ENCODE results near the gene PPP1R14C. TPM values are rescaled to one million over a fixed set of nuclear protein-coding genes. Genes with fewer than 3 reads are reported as not detected.
"Not testable (repeated sequence)": the region's sequence is repeated elsewhere in the genome, so short reads cannot be mapped to it uniquely, and the experiment has no call there.

The PPP1R14C gene
- total and polyA plus RNA-seq, 2 donors: 0.08 to 0.42 TPM

DNA sequence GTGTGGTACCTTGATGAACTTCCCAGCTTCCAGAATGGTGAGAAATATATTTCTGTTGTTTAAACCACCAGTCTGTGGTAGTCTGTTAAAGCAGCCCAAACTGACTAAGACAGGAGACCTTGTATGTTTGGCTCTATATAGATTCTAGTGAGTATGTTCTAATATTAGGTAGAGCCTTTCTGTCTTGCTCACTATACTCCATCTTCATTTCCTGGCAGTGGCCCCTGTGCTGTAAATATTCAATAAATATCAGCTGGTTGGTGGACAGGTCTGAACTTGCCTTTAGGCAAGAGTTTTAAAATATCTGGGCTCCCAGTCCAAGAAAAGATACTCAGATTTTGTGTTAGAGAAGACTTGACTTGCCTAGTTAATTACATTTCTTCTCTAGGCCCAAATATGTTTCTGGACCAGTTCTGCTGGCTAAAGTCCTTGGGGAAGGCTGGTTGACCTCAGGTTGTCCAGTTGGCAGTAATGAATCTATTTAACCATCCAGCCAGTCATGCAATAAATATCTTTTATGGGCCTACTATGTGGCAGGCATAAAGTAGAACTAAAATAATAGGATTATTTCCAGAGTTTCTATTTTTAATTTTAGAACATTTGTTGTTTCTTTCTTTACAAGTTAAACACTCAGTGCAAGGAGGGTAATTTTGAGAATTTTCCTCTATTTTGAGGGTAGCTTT, 22.3 kb downstream of the PPP1R14C start:
- no peaks in the 10 kb centered on the region for H3K4me1 ChIP-seq (ENCODE audit: insufficient read depth)
- no peak for DNase-seq (ENCODE audit: extremely low spot score)
- H3K27ac ChIP-seq (ENCODE audit: low read depth): no peak overlapping the region
- H3K4me3 ChIP-seq (ENCODE audit: low read depth, low read length): no peak overlapping the region
- H3K36me3 ChIP-seq (ENCODE audit: insufficient read depth): no peaks in the 10 kb centered on the region

DNA sequence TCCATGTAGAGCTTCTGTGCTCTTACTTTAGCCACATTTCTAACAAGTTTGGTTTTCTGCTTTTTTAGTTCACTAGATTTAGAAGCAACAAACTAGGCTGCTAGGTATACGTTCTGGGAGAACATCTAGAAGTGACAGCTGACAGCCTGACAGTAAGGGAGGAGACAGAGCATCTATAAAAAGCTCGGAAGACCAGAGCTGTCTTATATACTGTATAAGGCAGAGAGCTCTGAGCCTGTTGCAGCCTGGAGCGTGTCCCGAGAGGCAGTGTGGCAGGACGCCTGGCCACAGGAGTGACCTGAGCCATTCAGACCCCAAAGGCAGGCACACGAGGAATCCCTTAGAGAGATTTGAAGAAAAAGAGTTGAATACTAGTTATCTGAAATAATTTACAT, 24.6 kb downstream of the PPP1R14C start:
- Histone ChIP-seq H3K4me3 (ENCODE audit: low read depth, low read length) (no peak overlapping the region), H3K36me3 (ENCODE audit: insufficient read depth) (no peaks in the 10 kb centered on the region), H3K4me1 (ENCODE audit: insufficient read depth) (no peaks in the 10 kb centered on the region), H3K27ac (ENCODE audit: low read depth) (no peak overlapping the region)
- 48% methylated on average over 6 of the region's 6 CpGs for WGBS
- no peak for DNase-seq (ENCODE audit: extremely low spot score)

DNA sequence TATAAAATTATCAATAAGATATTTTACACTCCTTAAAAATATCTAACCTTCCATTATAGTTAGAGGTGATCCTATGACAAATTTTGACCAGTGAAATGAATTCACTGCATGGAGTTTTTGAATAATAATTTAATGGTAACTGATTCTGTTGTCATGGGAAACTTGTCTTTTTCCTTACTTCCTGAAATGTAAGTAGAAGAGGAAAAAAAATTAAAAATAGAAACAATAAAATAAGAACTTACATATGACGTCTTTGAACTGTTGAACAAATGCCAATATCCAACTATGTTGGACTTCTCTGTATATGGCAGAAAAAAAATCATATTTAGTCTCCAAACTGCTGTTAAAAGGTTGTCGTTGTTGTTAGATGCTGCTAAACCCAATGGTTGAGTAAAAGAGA, 26.3 kb downstream of the PPP1R14C start:
- H3K36me3 ChIP-seq (ENCODE audit: insufficient read depth): no peaks in the 10 kb centered on the region
- 50% methylated on average over 2 of the region's 2 CpGs for WGBS
- no peak for DNase-seq (ENCODE audit: extremely low spot score)
- H3K4me1 ChIP-seq (ENCODE audit: insufficient read depth): no peaks in the 10 kb centered on the region
- no peak overlapping the region for H3K4me3 ChIP-seq (ENCODE audit: low read depth, low read length)
- no peak overlapping the region for H3K27ac ChIP-seq (ENCODE audit: low read depth)

DNA sequence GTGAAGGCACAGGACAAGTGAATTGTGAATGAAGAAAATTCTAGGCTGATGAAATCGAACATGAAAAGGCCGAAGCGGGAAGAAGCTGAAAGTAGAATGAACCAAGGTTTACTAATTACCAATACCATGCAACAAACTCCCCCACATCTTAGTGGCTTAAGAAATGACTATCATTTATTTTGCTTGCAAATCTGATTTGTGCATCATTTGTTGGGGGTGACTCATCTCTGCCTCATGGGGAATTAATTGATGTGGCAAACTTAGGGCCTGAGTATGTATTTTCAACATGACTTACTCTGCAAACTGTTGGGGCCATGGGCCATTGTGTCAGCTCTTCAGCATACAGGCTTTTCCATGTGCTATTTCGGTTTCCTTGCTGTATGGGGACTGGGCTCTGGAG, 26.8 kb downstream of the PPP1R14C start:
- no peak overlapping the region for H3K27ac ChIP-seq (ENCODE audit: low read depth)
- 94% methylated on average over 4 of the region's 4 CpGs for WGBS
- H3K4me3 ChIP-seq (ENCODE audit: low read depth, low read length): no peak overlapping the region
- DNase-seq (ENCODE audit: extremely low spot score): no peak
- no peaks in the 10 kb centered on the region for H3K36me3 ChIP-seq (ENCODE audit: insufficient read depth)
- no peaks in the 10 kb centered on the region for H3K4me1 ChIP-seq (ENCODE audit: insufficient read depth)

DNA sequence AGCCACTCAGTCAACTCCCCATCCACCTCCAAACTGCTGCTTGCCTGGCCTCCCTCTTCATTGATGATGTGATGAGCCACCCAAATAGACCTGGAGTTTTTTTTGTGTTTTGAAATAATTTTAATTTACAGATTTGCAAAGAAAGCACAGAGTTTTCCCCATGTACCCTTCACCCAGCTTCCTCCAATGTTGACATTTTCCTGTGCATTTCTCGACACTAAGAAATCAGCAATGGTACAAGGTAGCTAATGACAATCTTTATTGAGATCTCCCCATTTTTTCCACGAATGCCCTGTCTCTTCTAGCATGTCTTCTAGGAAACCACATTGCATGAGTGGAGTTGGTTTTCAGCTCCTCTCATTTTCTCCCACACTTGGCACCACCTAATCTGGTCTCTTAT, 30.1 kb downstream of the PPP1R14C start:
- no peak for DNase-seq (ENCODE audit: extremely low spot score)
- H3K27ac ChIP-seq (ENCODE audit: low read depth): no peak overlapping the region
- no peak overlapping the region for H3K4me3 ChIP-seq (ENCODE audit: low read depth, low read length)
- 90% methylated on average over 2 of the region's 2 CpGs for WGBS
- H3K4me1 ChIP-seq (ENCODE audit: insufficient read depth): no peaks in the 10 kb centered on the region
- H3K36me3 ChIP-seq (ENCODE audit: insufficient read depth): no peaks in the 10 kb centered on the region

DNA sequence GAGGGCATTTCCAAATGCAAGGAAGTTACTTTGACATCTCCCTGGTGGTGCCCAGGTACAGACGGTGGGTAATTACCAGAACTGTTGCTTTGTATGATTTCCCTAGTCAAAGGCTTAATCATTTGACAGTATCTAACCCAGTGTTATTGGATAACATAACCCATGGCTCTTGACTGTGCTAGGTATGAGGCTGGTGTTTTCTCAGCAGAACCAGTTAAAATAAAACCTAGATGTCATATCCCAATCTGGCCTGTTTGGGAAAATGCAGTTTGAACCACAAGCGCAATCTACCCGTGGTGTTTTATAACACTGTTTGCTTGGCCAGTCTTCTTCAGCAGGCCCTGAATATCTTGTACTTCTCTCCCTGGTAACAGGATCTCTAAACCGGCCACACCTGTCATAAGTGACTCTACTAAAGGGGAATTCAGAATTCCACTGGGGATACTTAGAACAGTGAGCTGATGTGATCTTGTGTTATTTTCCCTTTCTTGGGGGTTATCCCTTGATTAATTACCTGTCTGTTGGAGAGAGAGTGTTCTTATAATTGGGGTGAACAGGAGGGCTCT, 32.8 kb downstream of the PPP1R14C start:
- no peak for DNase-seq (ENCODE audit: extremely low spot score)
- no peaks in the 10 kb centered on the region for H3K36me3 ChIP-seq (ENCODE audit: insufficient read depth)
- WGBS: 90% methylated on average over 4 of the region's 4 CpGs
- H3K4me1 ChIP-seq (ENCODE audit: insufficient read depth): no peaks in the 10 kb centered on the region
- H3K4me3 ChIP-seq (ENCODE audit: low read depth, low read length): no peak overlapping the region
- no peak overlapping the region for H3K27ac ChIP-seq (ENCODE audit: low read depth)

DNA sequence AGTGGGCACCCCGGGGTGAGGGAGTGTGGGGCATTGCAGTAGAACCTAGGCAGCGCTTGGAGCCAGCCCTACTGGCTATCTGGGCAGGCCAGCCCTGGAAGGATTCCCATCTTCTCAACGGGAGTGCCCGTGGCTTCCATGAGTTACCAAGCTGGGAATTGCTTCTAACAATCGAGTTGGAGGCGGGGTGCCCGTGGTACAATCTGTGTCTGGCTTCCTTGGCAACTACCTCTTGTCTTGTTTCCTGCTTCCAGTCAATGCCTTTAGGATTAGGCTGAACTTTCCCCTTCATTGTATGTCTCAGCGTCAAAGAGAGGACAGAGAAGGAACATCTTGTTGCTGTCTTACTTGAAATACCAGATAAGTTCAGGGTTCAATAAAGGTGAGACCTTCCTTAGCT, 33.3 kb downstream of the PPP1R14C start:
- H3K36me3 ChIP-seq (ENCODE audit: insufficient read depth): no peaks in the 10 kb centered on the region
- no peak overlapping the region for H3K4me3 ChIP-seq (ENCODE audit: low read depth, low read length)
- H3K4me1 ChIP-seq (ENCODE audit: insufficient read depth): no peaks in the 10 kb centered on the region
- 83% methylated on average over 8 of the region's 8 CpGs for whole genome bisulfite sequencing
- no peak overlapping the region for H3K27ac ChIP-seq (ENCODE audit: low read depth)
- DNase-seq (ENCODE audit: extremely low spot score): no peak

DNA sequence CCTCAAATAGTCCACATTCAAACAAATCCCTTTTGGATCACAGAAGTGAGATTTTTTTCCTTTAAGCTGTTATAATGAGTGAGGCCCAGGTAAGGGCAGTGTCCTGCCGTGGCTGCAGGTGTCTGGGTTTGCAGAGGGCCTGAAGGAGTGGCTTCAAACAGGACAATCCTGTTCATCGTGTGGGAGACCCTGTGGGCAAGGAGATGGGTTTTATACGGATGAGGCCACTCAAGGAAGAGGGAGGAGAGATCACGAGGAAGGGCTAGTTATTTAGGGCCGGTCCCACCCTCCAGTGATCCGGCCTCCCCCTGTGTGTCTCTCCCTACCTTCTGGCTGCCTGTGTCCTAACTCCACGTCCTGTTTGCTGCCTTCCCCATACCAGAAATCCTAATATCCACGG, 33.8 kb downstream of the PPP1R14C start:
- no peak for DNase-seq (ENCODE audit: extremely low spot score)
- 78% methylated on average over 8 of the region's 8 CpGs for WGBS
- Histone ChIP-seq H3K27ac (ENCODE audit: low read depth) (no peak overlapping the region), H3K4me3 (ENCODE audit: low read depth, low read length) (no peak overlapping the region), H3K4me1 (ENCODE audit: insufficient read depth) (no peaks in the 10 kb centered on the region), H3K36me3 (ENCODE audit: insufficient read depth) (no peaks in the 10 kb centered on the region)

DNA sequence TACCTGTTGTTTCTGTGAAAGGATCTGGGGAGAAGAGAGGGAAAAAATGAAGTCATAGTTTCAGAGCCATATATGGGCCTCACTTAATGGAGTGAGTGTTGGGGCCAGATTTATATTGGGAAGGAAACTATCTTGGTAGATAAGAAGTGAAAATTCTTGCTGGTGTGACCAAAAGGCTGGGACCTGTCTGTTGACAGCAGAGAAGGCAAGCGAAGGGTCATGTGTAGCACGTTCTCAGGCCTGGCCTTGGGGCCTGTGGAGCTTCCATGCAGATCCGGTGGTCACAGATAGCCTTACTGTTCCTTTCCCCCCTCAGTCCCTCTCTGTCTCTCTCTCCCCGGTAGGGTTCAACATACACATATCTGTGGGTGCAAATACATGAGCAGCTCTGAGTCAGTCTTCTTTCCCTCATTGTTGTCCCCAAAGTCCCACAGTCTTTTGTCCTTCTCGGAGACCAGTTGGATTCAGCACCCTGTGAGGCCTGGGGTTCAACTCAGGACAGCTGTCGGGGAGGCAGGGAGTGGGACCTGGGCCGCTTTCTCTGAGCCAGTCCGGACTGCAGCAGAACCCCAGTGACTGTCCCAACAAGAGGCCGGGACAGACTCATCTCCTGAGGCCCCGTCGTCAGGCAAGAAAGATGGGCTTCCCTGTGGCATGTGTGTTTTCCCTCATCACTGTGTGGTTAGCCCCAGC, 34.6 kb downstream of the PPP1R14C start:
- 87% methylated on average over 11 of the region's 11 CpGs for WGBS
- Histone ChIP-seq H3K36me3 (ENCODE audit: insufficient read depth) (no peaks in the 10 kb centered on the region), H3K4me1 (ENCODE audit: insufficient read depth) (no peaks in the 10 kb centered on the region), H3K27ac (ENCODE audit: low read depth) (no peak overlapping the region), H3K4me3 (ENCODE audit: low read depth, low read length) (no peak overlapping the region)
- no peak for DNase-seq (ENCODE audit: extremely low spot score)

DNA sequence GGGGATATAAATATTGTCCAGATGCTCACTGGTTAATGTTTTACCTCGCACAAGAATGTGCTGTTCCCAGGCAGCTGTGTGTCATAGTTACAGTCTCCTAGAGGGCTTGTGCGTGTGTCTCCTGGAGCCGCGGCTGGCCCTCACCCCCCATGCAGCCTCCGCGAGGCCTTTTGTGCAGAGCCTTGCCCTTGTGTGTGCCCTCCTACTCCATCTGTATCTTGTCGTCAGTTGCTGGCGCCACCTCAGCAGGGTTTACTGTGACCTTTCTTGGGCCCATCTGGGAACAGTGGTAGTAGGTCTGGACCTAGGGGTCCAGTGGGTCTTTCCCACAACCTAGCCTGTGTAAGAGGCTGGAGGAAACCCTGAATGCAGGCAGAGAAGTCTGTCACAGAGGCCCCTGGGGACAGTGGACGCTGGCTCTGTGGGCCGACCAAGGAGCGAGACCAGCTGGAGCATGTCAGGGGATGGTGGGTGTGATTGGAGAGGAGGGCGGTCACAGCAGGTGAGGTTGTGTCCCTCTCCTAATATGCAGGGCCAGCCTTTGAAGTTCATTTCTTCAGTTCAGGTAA, 35.2 kb downstream of the PPP1R14C start:
- no peak for DNase-seq (ENCODE audit: extremely low spot score)
- H3K4me1 ChIP-seq (ENCODE audit: insufficient read depth): no peaks in the 10 kb centered on the region
- H3K36me3 ChIP-seq (ENCODE audit: insufficient read depth): no peaks in the 10 kb centered on the region
- H3K27ac ChIP-seq (ENCODE audit: low read depth): no peak overlapping the region
- no peak overlapping the region for H3K4me3 ChIP-seq (ENCODE audit: low read depth, low read length)
- 62% methylated on average over 12 of the region's 12 CpGs for WGBS

DNA sequence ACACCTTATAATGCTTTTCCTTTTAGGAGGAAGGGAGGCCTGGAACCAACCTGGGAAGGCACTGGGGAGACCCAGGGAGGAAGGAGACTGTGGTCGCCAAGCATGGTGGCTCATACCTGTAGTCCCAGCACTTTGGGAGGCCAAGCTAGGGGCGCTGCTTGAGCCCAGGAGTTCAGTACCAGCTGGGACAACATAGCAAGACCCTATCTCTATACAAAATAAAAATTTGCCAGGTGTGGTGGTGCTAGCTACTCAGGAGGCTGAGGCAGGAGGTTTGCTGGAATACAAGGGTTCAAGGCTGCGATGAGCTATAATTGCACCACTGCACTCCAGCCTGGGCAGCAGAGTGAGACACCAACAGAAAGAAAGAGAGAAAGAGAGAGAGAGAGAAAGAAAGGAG, 36.2 kb downstream of the PPP1R14C start:
- Histone ChIP-seq H3K27ac (ENCODE audit: low read depth) (no peak overlapping the region), H3K4me1 (ENCODE audit: insufficient read depth) (no peaks in the 10 kb centered on the region), H3K4me3 (ENCODE audit: low read depth, low read length) (no peak overlapping the region), H3K36me3 (ENCODE audit: insufficient read depth) (no peaks in the 10 kb centered on the region)
- DNase-seq (ENCODE audit: extremely low spot score): no peak
- WGBS: 95% methylated on average over 3 of the region's 3 CpGs

DNA sequence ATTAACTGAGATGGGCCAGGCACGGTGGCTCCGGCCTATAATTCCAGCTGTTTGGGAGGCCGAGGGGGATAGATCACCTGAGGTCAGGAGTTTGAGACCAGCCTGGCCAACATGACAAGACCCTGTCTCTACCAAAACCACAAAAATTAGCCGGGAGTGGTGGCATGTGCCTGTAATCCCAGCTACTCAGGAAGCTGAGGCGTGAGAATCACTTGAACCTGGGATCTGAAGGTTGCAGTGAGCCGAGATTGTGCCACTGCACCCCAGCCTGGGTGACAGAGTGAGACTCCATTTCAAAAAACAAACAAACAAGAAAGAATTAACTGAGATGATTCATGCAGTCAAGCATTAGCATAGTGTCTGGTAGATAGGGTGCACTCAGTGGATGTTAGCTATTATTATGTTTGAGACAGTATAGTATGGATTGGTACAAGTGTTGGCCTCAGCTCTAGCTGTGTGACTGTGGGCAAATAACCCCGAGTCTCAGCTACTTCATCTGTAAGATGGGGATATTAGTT, 37.1 kb downstream of the PPP1R14C start:
- H3K27ac ChIP-seq (ENCODE audit: low read depth); H3K4me3 ChIP-seq (ENCODE audit: low read depth, low read length); H3K4me1 ChIP-seq (ENCODE audit: insufficient read depth); DNase-seq (ENCODE audit: extremely low spot score); H3K36me3 ChIP-seq (ENCODE audit: insufficient read depth): not testable (repeated sequence)
- WGBS: 77% methylated on average over 7 of the region's 7 CpGs

DNA sequence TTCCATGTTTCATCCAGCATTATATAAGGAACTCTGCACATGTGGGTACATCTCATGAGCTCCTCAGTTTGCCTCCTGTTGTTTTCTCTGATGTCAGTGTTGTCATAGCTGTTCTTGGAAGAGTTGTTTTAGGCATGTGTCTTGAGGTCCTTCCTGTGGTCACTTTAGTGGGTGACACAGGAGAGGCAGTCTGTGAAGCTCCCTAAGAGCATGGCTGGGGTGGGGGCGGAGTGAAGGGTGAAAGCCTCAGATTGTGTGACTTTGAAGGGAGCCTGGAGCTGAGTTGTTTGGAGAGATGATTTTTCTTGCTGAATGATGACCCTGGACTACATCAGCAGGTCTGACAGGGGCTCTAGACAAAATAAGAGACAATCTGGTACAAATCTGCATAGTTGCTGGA, 37.7 kb downstream of the PPP1R14C start:
- Histone ChIP-seq H3K27ac (ENCODE audit: low read depth) (no peak overlapping the region), H3K36me3 (ENCODE audit: insufficient read depth) (no peaks in the 10 kb centered on the region), H3K4me3 (ENCODE audit: low read depth, low read length) (no peak overlapping the region), H3K4me1 (ENCODE audit: insufficient read depth) (no peaks in the 10 kb centered on the region)
- 93% methylated on average over 1 of the region's 1 CpG for WGBS
- DNase-seq (ENCODE audit: extremely low spot score): no peak
